Gastrocnemius medialis (tissue), 4 donors: ENCODE data around the gene PGM1. TPM values are rescaled to one million over a fixed set of nuclear protein-coding genes. Genes with fewer than 3 reads are reported as not detected.

Experiments
- ATAC-seq, 2 donors: fragments of 150-250 bp; one replicate each; pipeline ENCODE4 v1.9.1; 2016
- DNase-seq, 2 donors: peaks; one replicate each; pipeline ENCODE4 v3.0.0-alpha.2; 2019
- H3K27ac ChIP-seq, 4 donors: fragments of 200-600 bp; sonication (generic); 1 replicate in 1 of 4; 2 replicates in 3 of 4; pipeline ENCODE4 v1.5.1; 2016 to 2018; ENCODE audit warnings: mild to moderate bottlenecking in 2 of 4, moderate library complexity in 1 of 4
- H3K27me3 ChIP-seq, 3 donors: fragments of 200-600 bp; sonication (generic) in 2 of 3; 1 replicate in 1 of 3; 2 replicates in 2 of 3; pipeline versions ENCODE4 v1.5.1 to v1.6.0; 2016 to 2019; ENCODE audit warnings: mild to moderate bottlenecking in 1 of 3, moderate library complexity in 1 of 3
- H3K36me3 ChIP-seq, 2 donors: fragments of 200-600 bp; sonication (generic) in 1 of 2; one replicate each; pipeline ENCODE4 v1.5.1; 2017 to 2018
- H3K4me1 ChIP-seq, 2 donors: fragments of 200-600 bp; sonication (generic) in 1 of 2; one replicate each; pipeline ENCODE4 v1.5.1; 2016 to 2017; ENCODE audit warnings: mild to moderate bottlenecking in 2 of 2
- H3K4me3 ChIP-seq, 4 donors: fragments of 200-600 bp; sonication (generic) in 3 of 4; 1 replicate in 1 of 4; 2 replicates in 3 of 4; pipeline ENCODE4 v1.5.1; 2016 to 2019; ENCODE audit warnings: mild to moderate bottlenecking in 2 of 4
- H3K9me3 ChIP-seq, 3 donors: fragments of 200-600 bp; sonication (generic) in 2 of 3; 1 replicate in 1 of 3; 2 replicates in 2 of 3; pipeline ENCODE4 v1.5.1; 2016 to 2019
- CTCF ChIP-seq, 5 experiments: fragments of 450-650 bp in 3 of 5; fragments of 200-600 bp in 2 of 5; sonication (generic) in 2 of 5; IDR thresholded peaks in 4 of 5; conservative IDR thresholded peaks in 1 of 5; 1 replicate in 4 of 5; 2 replicates in 1 of 5; pipeline ENCODE4 v1.5.1; 2016 to 2019; ENCODE audit warnings: antibody characterized with exemption in 5 of 5, mild to moderate bottlenecking in 3 of 5, moderate library complexity in 3 of 5
- POLR2A ChIP-seq, 2 donors: fragments of 450-650 bp; IDR thresholded peaks; one replicate each; pipeline ENCODE4 v1.6.1; 2017; ENCODE audit warnings: antibody characterized with exemption in 2 of 2, mild to moderate bottlenecking in 2 of 2, moderate library complexity in 2 of 2
- in situ Hi-C, 4 donors: fragments of 200-750 bp; cut with MboI; loops; one replicate each; pipeline versions ENCODE4 v1.15.0 to v1.8.0; 2017; ENCODE audit warnings: low sequenced_read_pairs in 4 of 4
- intact Hi-C: fragments of 100-400 bp; cut with DNase I; formaldehyde crosslinking; loops from one replicate; pipeline ENCODE4 v1.15.1; 2023; ENCODE audit warnings: low total_unique reads
- total RNA-seq, 4 donors: library from RNA; depleted of rRNA; stranded (reverse); fragments of >200 nt; gene quantifications; one replicate each; pipeline versions ENCODE4 v1.1.0 to v1.2.3, GENCODE V29; 2016

The PGM1 gene
- total RNA-seq, 4 donors from 2014 or later: 320 to 713 (median 666) TPM

GRCh38 chr1:63615768-63616420 is 22.7 kb downstream of the PGM1 start:
- in situ Hi-C loops (loop anchor here in 3 of 4 donors (10.0 kb wide), 3 partner anchors 519 to 629 kb away; no protein-coding TSS in a partner anchor), intact Hi-C loops (loop anchor here (1.0 to 10.0 kb wide), 5 partner anchors 156 to 1809 kb away; partner anchors contain the start of genes LEPR, LEPROT and ROR1)
- H3K4me3 ChIP-seq: no peak overlapping the region
- DNase-seq (peak; percentile 50 to 74), ATAC-seq (peak; percentile 27 to 38)
- H3K4me1 ChIP-seq: peaks cover 78 to 94% of the 10 kb centered on the region in 2 donors
- H3K27ac ChIP-seq: peak overlapping the region; percentile 91 to 99 (median 96)
- no peaks in the 10 kb centered on the region for H3K9me3 ChIP-seq
- H3K27me3 ChIP-seq: no peaks in the 10 kb centered on the region
- no peaks in the 10 kb centered on the region for H3K36me3 ChIP-seq
- peak; percentile 73 to 86 (median 84) for TF ChIP-seq CTCF (IDR thresholded peaks at IDR 0.05 in 4 of 5, conservative IDR thresholded peaks at IDR 0.05 in 1 of 5)
- no peak for TF ChIP-seq POLR2A (IDR thresholded peaks at IDR 0.05)

GRCh38 chr1:63617450-63617849 is 24.2 kb downstream of the PGM1 start:
- in situ Hi-C loops (loop anchor here in 3 of 4 donors (10.0 kb wide), 3 partner anchors 517 to 627 kb away; no protein-coding TSS in a partner anchor), intact Hi-C loops (loop anchor here (2.0 to 10.0 kb wide), 4 partner anchors 155 to 1807 kb away; partner anchors contain the start of genes LEPR, LEPROT and ROR1)
- ATAC-seq (no peak), DNase-seq (no peak)
- no peaks in the 10 kb centered on the region for H3K9me3 ChIP-seq
- H3K4me3 ChIP-seq: no peak overlapping the region
- H3K27ac ChIP-seq: peak overlapping the region; percentile 91 to 99 (median 96)
- H3K27me3 ChIP-seq: no peaks in the 10 kb centered on the region
- no peak for TF ChIP-seq CTCF (IDR thresholded peaks at IDR 0.05 in 4 of 5, conservative IDR thresholded peaks at IDR 0.05 in 1 of 5)
- no peak for TF ChIP-seq POLR2A (IDR thresholded peaks at IDR 0.05)
- H3K36me3 ChIP-seq: no peaks in the 10 kb centered on the region
- peaks cover 73 to 93% of the 10 kb centered on the region in 2 donors for H3K4me1 ChIP-seq

- peak overlapping the region; percentile 91 to 99 (median 96) for H3K27ac ChIP-seq
- TF ChIP-seq POLR2A (IDR thresholded peaks at IDR 0.05): no peak
- TF ChIP-seq CTCF (IDR thresholded peaks at IDR 0.05 in 4 of 5, conservative IDR thresholded peaks at IDR 0.05 in 1 of 5): no peak
- ATAC-seq: no peak
- in situ Hi-C loops (loop anchor here in 3 of 4 donors (10.0 kb wide), 3 partner anchors 517 to 627 kb away; no protein-coding TSS in a partner anchor), intact Hi-C loops (loop anchor here (5.0 to 10.0 kb wide), 3 partner anchors 154 to 1807 kb away; partner anchors contain the start of genes LEPR, LEPROT and ROR1)
- H3K4me1 ChIP-seq: peaks cover 74 to 93% of the 10 kb centered on the region in 2 donors
- no peak overlapping the region for H3K4me3 ChIP-seq
- no peaks in the 10 kb centered on the region for H3K9me3 ChIP-seq
- no peak for DNase-seq
- no peaks in the 10 kb centered on the region for H3K27me3 ChIP-seq
- no peaks in the 10 kb centered on the region for H3K36me3 ChIP-seq
These were observed 24.8 kb downstream of the PGM1 start for GRCh38 chr1:63618011-63618410.

GRCh38 chr1:63619558-63619957 is 26.3 kb downstream of the PGM1 start:
- Histone ChIP-seq H3K36me3 (no peaks in the 10 kb centered on the region), H3K4me3 (no peak overlapping the region), H3K27ac (peak overlapping the region; percentile 91 to 99 (median 96)), H3K4me1 (peaks cover 75 to 93% of the 10 kb centered on the region in 2 donors), H3K9me3 (no peaks in the 10 kb centered on the region), H3K27me3 (no peaks in the 10 kb centered on the region)
- no peak for ATAC-seq
- DNase-seq: no peak
- in situ Hi-C loops: loop anchor here in 3 of 4 donors (10.0 kb wide), 3 partner anchors 515 to 625 kb away; no protein-coding TSS in a partner anchor
- no peak for TF ChIP-seq CTCF (IDR thresholded peaks at IDR 0.05 in 4 of 5, conservative IDR thresholded peaks at IDR 0.05 in 1 of 5)
- intact Hi-C loops: loop anchor here (5.0 to 10.0 kb wide), 3 partner anchors 153 to 1805 kb away; partner anchors contain the start of genes LEPR, LEPROT and ROR1
